Upper lobe of left lung (tissue), 4 donors: ENCODE measurements around the gene SMC1B.

Experiments
- POLR2A ChIP-seq, 4 donors: fragments of 450-650 bp; IDR thresholded peaks; one replicate each; pipeline ENCODE4 v1.5.1; 2016 to 2017; ENCODE audit warnings: antibody characterized with exemption in 4 of 4, mild to moderate bottlenecking in 2 of 4
- POLR2AphosphoS5 ChIP-seq, 2 donors: sonication (generic); formaldehyde crosslinking; IDR thresholded peaks; one replicate each; pipeline ENCODE4 v1.5.1; 2017; ENCODE audit warnings: antibody characterized with exemption in 2 of 2
- TF ChIP-seq, protein P1 (sequence below), 6 experiments: fragments of 450-650 bp in 4 of 6; fragments of 200-600 bp in 2 of 6; sonication (generic) in 2 of 6; IDR thresholded peaks; one replicate each; pipeline ENCODE4 v1.5.1; 2016 to 2019; ENCODE audit warnings: antibody characterized with exemption in 6 of 6

DNA sequence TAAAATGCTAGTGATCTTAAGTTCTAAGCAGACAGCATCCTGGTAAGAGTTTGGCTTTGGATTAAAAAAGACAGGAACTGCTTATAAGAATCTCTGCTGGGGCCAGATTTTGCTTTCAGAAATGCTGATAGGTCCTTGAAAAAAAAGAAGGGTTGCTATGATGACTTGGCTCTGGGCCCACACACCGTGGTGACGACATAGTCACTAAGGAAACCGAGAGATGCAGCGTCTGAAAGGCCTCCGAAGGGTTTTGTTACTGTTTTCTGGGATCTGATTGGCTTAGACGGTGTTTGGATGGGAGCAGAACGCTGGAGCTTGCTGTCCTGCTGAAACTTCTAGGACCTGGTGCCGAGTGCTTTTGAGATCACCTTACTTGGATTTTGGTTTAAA, 95.2 kb downstream of the SMC1B start:
- TF ChIP-seq, protein P1, sequence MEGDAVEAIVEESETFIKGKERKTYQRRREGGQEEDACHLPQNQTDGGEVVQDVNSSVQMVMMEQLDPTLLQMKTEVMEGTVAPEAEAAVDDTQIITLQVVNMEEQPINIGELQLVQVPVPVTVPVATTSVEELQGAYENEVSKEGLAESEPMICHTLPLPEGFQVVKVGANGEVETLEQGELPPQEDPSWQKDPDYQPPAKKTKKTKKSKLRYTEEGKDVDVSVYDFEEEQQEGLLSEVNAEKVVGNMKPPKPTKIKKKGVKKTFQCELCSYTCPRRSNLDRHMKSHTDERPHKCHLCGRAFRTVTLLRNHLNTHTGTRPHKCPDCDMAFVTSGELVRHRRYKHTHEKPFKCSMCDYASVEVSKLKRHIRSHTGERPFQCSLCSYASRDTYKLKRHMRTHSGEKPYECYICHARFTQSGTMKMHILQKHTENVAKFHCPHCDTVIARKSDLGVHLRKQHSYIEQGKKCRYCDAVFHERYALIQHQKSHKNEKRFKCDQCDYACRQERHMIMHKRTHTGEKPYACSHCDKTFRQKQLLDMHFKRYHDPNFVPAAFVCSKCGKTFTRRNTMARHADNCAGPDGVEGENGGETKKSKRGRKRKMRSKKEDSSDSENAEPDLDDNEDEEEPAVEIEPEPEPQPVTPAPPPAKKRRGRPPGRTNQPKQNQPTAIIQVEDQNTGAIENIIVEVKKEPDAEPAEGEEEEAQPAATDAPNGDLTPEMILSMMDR (IDR thresholded peaks at IDR 0.05): no peak
- TF ChIP-seq POLR2A (IDR thresholded peaks at IDR 0.05) (no peak), POLR2AphosphoS5 (IDR thresholded peaks at IDR 0.05) (no peak)
